Measurements from ENCODE around the gene SNU13. TPM values are rescaled to one million over a fixed set of nuclear protein-coding genes. Genes with fewer than 3 reads are reported as not detected.

SNU13 gene
- total and polyA plus RNA-seq, 2 experiments from 2014 or later, result 119 to 245 TPM

GRCh38 chr22:41660416-41660815, 28.3 kb downstream of the SNU13 start:
- DNase-seq (ENCODE audit: low spot score), result no peak
- H3K27ac ChIP-seq, result no peak overlapping the region
- no peak overlapping the region for H3K4me2 ChIP-seq
- no peak overlapping the region for H3K4me3 ChIP-seq
- no peak overlapping the region for H2AFZ ChIP-seq
- H3K4me1 ChIP-seq (ENCODE audit: insufficient read depth), result no peaks in the 10 kb centered on the region
- no peaks in the 10 kb centered on the region for H4K20me1 ChIP-seq (ENCODE audit: insufficient read depth, poor library complexity, severe bottlenecking)
- H3K36me3 ChIP-seq (replicated peaks; ENCODE audit: insufficient read depth, low read depth), result no peaks in the 10 kb centered on the region
- no peaks in the 10 kb centered on the region for H3K27me3 ChIP-seq
- WGBS (ENCODE audit: low lambda C conversion rate, missing lambda C conversion rate), result 81% methylated on average over 3 of the region's 3 CpGs
- no peaks in the 10 kb centered on the region for H3K9me3 ChIP-seq (ENCODE audit: low read depth)
- TF ChIP-seq EZH2phosphoT487 (IDR thresholded peaks at IDR 0.05; ENCODE audit: low read depth, severe bottlenecking, unreplicated experiment) (no peak), CTCF (IDR thresholded peaks at IDR 0.05; ENCODE audit: poor library complexity) (no peak), EZH2 (IDR thresholded peaks at IDR 0.05; ENCODE audit: borderline replicate concordance) (no peak)
- no peaks in the 10 kb centered on the region for H3K9me2 ChIP-seq (replicated peaks; ENCODE audit: insufficient read depth)
- peaks cover 3% of the 10 kb centered on the region for H3K79me2 ChIP-seq

- 100% methylated on average over 1 of the region's 1 CpG for WGBS (ENCODE audit: low lambda C conversion rate, missing lambda C conversion rate)
- H4K20me1 ChIP-seq (ENCODE audit: insufficient read depth, poor library complexity, severe bottlenecking), result no peaks in the 10 kb centered on the region
- H3K4me2 ChIP-seq, result no peak overlapping the region
- H3K27ac ChIP-seq, result no peak overlapping the region
- H3K4me1 ChIP-seq (ENCODE audit: insufficient read depth), result no peaks in the 10 kb centered on the region
- DNase-seq (ENCODE audit: low spot score), result no peak
- no peak for TF ChIP-seq CTCF (IDR thresholded peaks at IDR 0.05; ENCODE audit: poor library complexity)
- no peak for TF ChIP-seq EZH2phosphoT487 (IDR thresholded peaks at IDR 0.05; ENCODE audit: low read depth, severe bottlenecking, unreplicated experiment)
- TF ChIP-seq EZH2 (IDR thresholded peaks at IDR 0.05; ENCODE audit: borderline replicate concordance), result no peak
- no peak overlapping the region for H2AFZ ChIP-seq
- H3K27me3 ChIP-seq, result no peaks in the 10 kb centered on the region
- H3K9me2 ChIP-seq (replicated peaks; ENCODE audit: insufficient read depth), result no peaks in the 10 kb centered on the region
- H3K79me2 ChIP-seq, result peaks cover 3% of the 10 kb centered on the region
- no peaks in the 10 kb centered on the region for H3K36me3 ChIP-seq (replicated peaks; ENCODE audit: insufficient read depth, low read depth)
- no peaks in the 10 kb centered on the region for H3K9me3 ChIP-seq (ENCODE audit: low read depth)
- H3K4me3 ChIP-seq, result no peak overlapping the region
Observed at GRCh38 chr22:41659941-41660340, 28.7 kb downstream of the SNU13 start.

- DNase-seq (ENCODE audit: low spot score), result no peak
- WGBS (ENCODE audit: low lambda C conversion rate, missing lambda C conversion rate), result 96% methylated on average over 17 of the region's 17 CpGs
- no peaks in the 10 kb centered on the region for H3K9me2 ChIP-seq (replicated peaks; ENCODE audit: insufficient read depth)
- H3K4me1 ChIP-seq (ENCODE audit: insufficient read depth), result no peaks in the 10 kb centered on the region
- no peaks in the 10 kb centered on the region for H3K27me3 ChIP-seq
- H3K4me2 ChIP-seq, result no peak overlapping the region
- H3K9me3 ChIP-seq (ENCODE audit: low read depth), result no peaks in the 10 kb centered on the region
- no peaks in the 10 kb centered on the region for H4K20me1 ChIP-seq (ENCODE audit: insufficient read depth, poor library complexity, severe bottlenecking)
- H3K36me3 ChIP-seq (replicated peaks; ENCODE audit: insufficient read depth, low read depth), result no peaks in the 10 kb centered on the region
- H2AFZ ChIP-seq, result no peak overlapping the region
- H3K79me2 ChIP-seq, result peaks cover 3% of the 10 kb centered on the region
- TF ChIP-seq EZH2phosphoT487 (IDR thresholded peaks at IDR 0.05; ENCODE audit: low read depth, severe bottlenecking, unreplicated experiment), result no peak
- no peak for TF ChIP-seq EZH2 (IDR thresholded peaks at IDR 0.05; ENCODE audit: borderline replicate concordance)
- no peak for TF ChIP-seq CTCF (IDR thresholded peaks at IDR 0.05; ENCODE audit: poor library complexity)
- H3K27ac ChIP-seq, result no peak overlapping the region
- no peak overlapping the region for H3K4me3 ChIP-seq
Observed at GRCh38 chr22:41658869-41659268, 29.8 kb downstream of the SNU13 start.

GRCh38 chr22:41657709-41658108, 31.0 kb downstream of the SNU13 start:
- Histone ChIP-seq H3K79me2 (peaks cover 3% of the 10 kb centered on the region), H3K27me3 (no peaks in the 10 kb centered on the region), H4K20me1 (ENCODE audit: insufficient read depth, poor library complexity, severe bottlenecking) (no peaks in the 10 kb centered on the region), H3K36me3 (replicated peaks; ENCODE audit: insufficient read depth, low read depth) (no peaks in the 10 kb centered on the region), H3K4me3 (no peak overlapping the region), H3K27ac (no peak overlapping the region), H2AFZ (no peak overlapping the region), H3K9me3 (ENCODE audit: low read depth) (no peaks in the 10 kb centered on the region), H3K4me1 (ENCODE audit: insufficient read depth) (no peaks in the 10 kb centered on the region), H3K4me2 (no peak overlapping the region), H3K9me2 (replicated peaks; ENCODE audit: insufficient read depth) (no peaks in the 10 kb centered on the region)
- no peak for TF ChIP-seq EZH2phosphoT487 (IDR thresholded peaks at IDR 0.05; ENCODE audit: low read depth, severe bottlenecking, unreplicated experiment)
- no peak for TF ChIP-seq EZH2 (IDR thresholded peaks at IDR 0.05; ENCODE audit: borderline replicate concordance)
- no peak for TF ChIP-seq CTCF (IDR thresholded peaks at IDR 0.05; ENCODE audit: poor library complexity)
- 98% methylated on average over 6 of the region's 6 CpGs for WGBS (ENCODE audit: low lambda C conversion rate, missing lambda C conversion rate)
- no peak for DNase-seq (ENCODE audit: low spot score)
